Adrenal gland (tissue), 5 donors: ENCODE results near the gene DOK7.

Experiments used
- POLR2A ChIP-seq, 2 donors: fragments of 450-650 bp; IDR thresholded peaks; one replicate each; pipeline ENCODE4 v1.6.1; 2017; ENCODE audit warnings: antibody characterized with exemption in 2 of 2, mild to moderate bottlenecking in 2 of 2, moderate library complexity in 1 of 2
- TF ChIP-seq, protein P1 (sequence below), 6 experiments: fragments of 450-650 bp in 4 of 6; fragments of 200-600 bp in 2 of 6; sonication (generic) in 1 of 6; IDR thresholded peaks; 1 replicate in 5 of 6; 2 replicates in 1 of 6; pipeline versions ENCODE4 v1.5.1 to v1.8.0; 2016 to 2021; ENCODE audit warnings: antibody characterized with exemption in 6 of 6, mild to moderate bottlenecking in 2 of 6, moderate library complexity in 1 of 6
- donor health status: DM: no; HTN: no; CAD: no.

DNA sequence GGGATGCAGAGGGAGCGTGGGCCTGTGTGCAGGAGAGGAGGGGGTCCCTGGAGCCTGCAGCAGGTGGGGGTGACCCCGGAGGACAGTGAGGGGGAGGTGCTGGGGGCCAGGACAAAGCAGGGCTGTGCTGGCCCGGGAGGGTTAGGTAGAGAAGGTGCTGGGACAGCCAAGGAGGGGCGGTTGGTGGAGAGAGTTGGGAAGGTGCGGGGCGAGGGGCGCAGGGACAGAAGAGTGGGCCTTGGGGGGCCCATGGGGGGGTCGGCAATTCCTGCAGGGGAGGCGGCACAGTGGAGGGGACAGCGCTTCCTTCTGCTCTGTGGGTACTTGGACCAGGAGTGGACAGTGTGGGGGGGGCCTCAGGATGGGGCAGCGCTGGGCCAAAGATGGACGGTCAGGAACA, 36.6 kb downstream of the DOK7 start:
- TF ChIP-seq, protein P1, sequence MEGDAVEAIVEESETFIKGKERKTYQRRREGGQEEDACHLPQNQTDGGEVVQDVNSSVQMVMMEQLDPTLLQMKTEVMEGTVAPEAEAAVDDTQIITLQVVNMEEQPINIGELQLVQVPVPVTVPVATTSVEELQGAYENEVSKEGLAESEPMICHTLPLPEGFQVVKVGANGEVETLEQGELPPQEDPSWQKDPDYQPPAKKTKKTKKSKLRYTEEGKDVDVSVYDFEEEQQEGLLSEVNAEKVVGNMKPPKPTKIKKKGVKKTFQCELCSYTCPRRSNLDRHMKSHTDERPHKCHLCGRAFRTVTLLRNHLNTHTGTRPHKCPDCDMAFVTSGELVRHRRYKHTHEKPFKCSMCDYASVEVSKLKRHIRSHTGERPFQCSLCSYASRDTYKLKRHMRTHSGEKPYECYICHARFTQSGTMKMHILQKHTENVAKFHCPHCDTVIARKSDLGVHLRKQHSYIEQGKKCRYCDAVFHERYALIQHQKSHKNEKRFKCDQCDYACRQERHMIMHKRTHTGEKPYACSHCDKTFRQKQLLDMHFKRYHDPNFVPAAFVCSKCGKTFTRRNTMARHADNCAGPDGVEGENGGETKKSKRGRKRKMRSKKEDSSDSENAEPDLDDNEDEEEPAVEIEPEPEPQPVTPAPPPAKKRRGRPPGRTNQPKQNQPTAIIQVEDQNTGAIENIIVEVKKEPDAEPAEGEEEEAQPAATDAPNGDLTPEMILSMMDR (IDR thresholded peaks at IDR 0.05), result no peak
- no peak for TF ChIP-seq POLR2A (IDR thresholded peaks at IDR 0.05)
